GM18517 (cell line): ENCODE data around the gene LTBP2.
"Not testable (repeated sequence)": the region's sequence is repeated elsewhere in the genome, so short reads cannot be mapped to it uniquely, and the experiment has no call there.

Source experiments
- ATAC-seq: cut with Tn5 transposase; IDR thresholded peaks from one replicate; pipeline ENCODE4 v1.9.1; 2021; ENCODE audit warnings: mild to moderate bottlenecking, moderate library complexity; ENCODE audit not compliant: unreplicated experiment

Gene LTBP2

DNA sequence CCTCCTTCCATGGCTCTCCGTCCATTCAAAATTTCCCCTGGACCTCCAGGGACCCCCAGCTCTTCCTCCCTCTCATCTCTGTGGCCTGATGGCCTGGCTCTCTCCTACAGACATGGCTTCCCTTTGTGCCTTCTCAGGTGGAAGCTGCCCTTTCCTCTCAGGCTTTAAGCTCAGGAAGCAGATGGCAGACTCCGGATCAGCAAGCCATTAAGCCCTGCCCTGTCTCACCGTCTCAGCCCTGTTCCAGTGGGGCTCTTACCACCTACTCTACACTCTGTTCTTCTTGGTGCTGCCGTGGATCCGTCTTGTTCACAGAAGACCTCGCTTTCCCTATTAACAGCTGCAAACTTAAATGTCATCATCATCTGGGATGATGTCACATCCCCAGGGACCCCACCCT, 152.1 kb downstream of the LTBP2 start:
- ATAC-seq: no peak

DNA sequence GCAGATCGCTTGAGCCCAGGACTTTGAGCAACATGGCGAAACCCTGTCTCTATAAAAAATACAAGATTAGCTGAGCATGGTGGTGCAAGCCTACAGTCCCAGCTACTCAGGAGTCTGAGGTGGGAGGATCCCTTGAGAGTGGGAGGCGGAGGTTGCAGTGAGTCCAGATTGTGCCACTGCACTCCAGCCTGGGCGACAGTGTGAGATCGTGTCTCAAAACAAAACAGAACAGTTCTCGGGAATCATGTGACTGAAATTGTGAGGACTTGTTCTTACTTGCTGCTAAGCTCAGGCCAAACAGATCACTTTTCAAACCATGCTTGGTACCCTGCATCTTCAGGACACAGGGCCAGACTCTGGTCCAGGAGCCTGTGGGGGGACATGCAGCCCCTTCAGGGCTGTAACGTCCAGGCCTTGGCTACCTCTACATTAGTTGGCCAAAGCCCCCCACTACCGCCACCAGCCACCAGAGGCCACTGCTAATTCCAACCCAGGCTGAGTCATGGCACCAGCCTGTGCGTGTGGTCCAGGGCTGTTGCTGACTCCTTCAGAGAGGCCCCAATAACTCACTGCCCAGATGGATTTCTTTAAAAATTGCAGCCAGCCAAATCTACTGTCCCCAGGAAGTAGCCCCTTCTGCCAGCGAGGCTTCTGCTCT, 152.6 kb downstream of the LTBP2 start:
- no peak for ATAC-seq

GRCh38 chr14:74457565-74457895, 154.5 kb downstream of the LTBP2 start:
- no peak for ATAC-seq

- ATAC-seq: no peak
Observed at GRCh38 chr14:74456684-74457564, 155.1 kb downstream of the LTBP2 start.

DNA sequence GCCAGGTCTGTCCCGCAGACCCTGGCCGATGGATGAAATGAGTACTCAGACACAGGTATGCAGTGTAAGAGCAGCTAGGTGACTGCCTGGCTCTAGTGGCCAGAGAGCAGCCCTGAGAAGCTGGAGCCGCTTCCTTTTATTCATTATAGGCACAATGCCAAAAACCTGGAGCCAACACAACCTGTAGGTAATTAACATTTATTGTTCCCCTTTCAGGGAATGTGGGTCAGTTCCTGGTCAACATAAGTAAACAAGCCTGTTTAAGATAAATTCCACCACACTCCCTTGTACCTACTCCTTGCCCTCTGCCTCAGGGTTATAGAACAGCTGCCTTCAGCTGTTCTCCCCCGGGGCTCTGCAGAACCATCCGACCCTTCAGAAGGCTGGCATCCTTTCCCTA, 157.6 kb downstream of the LTBP2 start:
- not testable (repeated sequence) for ATAC-seq
